Measurements from ENCODE around the gene KIF2C. TPM values are rescaled to one million over a fixed set of nuclear protein-coding genes. Genes with fewer than 3 reads are reported as not detected.

The KIF2C gene
- total RNA-seq, 1 donor from 2014 or later = 3.2 TPM

GRCh38 chr1:44707959-44708831 lies 31.4 kb upstream of the KIF2C start:
- H3K4me2 ChIP-seq (ENCODE audit: low read length) = no peak overlapping the region
- Mint-ChIP-seq H3K4me3 (ENCODE audit: unreplicated experiment) (no peak overlapping the region), H3K36me3 (ENCODE audit: low read depth, unreplicated experiment) (peaks cover 2% of the 10 kb centered on the region), H3K9me3 (ENCODE audit: unreplicated experiment) (peaks cover 3% of the 10 kb centered on the region), H3K4me1 (ENCODE audit: low read depth, unreplicated experiment) (peaks cover 18% of the 10 kb centered on the region), H3K27me3 (ENCODE audit: low read depth, unreplicated experiment) (peaks cover 1% of the 10 kb centered on the region), H3K27ac (ENCODE audit: unreplicated experiment) (peak overlapping the region; percentile 93)
- H3K4me1 ChIP-seq (ENCODE audit: insufficient read depth, low read length) = peaks cover 12% of the 10 kb centered on the region
- H4K20me1 ChIP-seq (ENCODE audit: insufficient read depth, low read length) = no peaks in the 10 kb centered on the region
- peak; percentile 30 for DNase-seq (ENCODE audit: low read depth)
- H2AFZ ChIP-seq (ENCODE audit: low read depth, low read length) = no peak overlapping the region
- TF ChIP-seq CTCF (IDR thresholded peaks at IDR 0.05; ENCODE audit: insufficient read depth, low read depth, low read length) (peak; percentile 35), EZH2 (IDR thresholded peaks at IDR 0.05; ENCODE audit: insufficient read depth, low read length) (no peak)
- peak overlapping the region; percentile 44 for H3K9ac ChIP-seq (ENCODE audit: low read length)
- H3K36me3 ChIP-seq (ENCODE audit: insufficient read depth, low read length) = no peaks in the 10 kb centered on the region
- H3K27ac ChIP-seq (ENCODE audit: low read depth, low read length) = no peak overlapping the region
- H3K79me2 ChIP-seq (ENCODE audit: insufficient read depth, low read length) = no peaks in the 10 kb centered on the region
- H3K9me3 ChIP-seq (ENCODE audit: insufficient read depth, low read depth, low read length) = peaks cover 3% of the 10 kb centered on the region
- peak; percentile 59 for FAIRE-seq
- no peak overlapping the region for H3K4me3 ChIP-seq (ENCODE audit: insufficient read depth, low read depth, low read length)
- no peaks in the 10 kb centered on the region for H3K27me3 ChIP-seq (ENCODE audit: insufficient read depth, low read length)

GRCh38 chr1:44713321-44713781 lies 26.3 kb upstream of the KIF2C start:
- FAIRE-seq = no peak
- Histone ChIP-seq H4K20me1 (ENCODE audit: insufficient read depth, low read length) (no peaks in the 10 kb centered on the region), H3K4me3 (ENCODE audit: insufficient read depth, low read depth, low read length) (no peak overlapping the region), H3K9ac (ENCODE audit: low read length) (no peak overlapping the region), H2AFZ (ENCODE audit: low read depth, low read length) (no peak overlapping the region), H3K4me1 (ENCODE audit: insufficient read depth, low read length) (peaks cover 3% of the 10 kb centered on the region), H3K4me2 (ENCODE audit: low read length) (no peak overlapping the region), H3K27me3 (ENCODE audit: insufficient read depth, low read length) (peaks cover 4% of the 10 kb centered on the region), H3K36me3 (ENCODE audit: insufficient read depth, low read length) (no peaks in the 10 kb centered on the region), H3K79me2 (ENCODE audit: insufficient read depth, low read length) (no peaks in the 10 kb centered on the region), H3K9me3 (ENCODE audit: insufficient read depth, low read depth, low read length) (peaks cover 3% of the 10 kb centered on the region), H3K27ac (ENCODE audit: low read depth, low read length) (no peak overlapping the region)
- TF ChIP-seq EZH2 (IDR thresholded peaks at IDR 0.05; ENCODE audit: insufficient read depth, low read length) (no peak), CTCF (IDR thresholded peaks at IDR 0.05; ENCODE audit: insufficient read depth, low read depth, low read length) (no peak)
- no peak for DNase-seq (ENCODE audit: low read depth)
- peaks cover 3% of the 10 kb centered on the region for H3K9me3 Mint-ChIP-seq (ENCODE audit: unreplicated experiment)
- H3K27ac Mint-ChIP-seq (ENCODE audit: unreplicated experiment) = no peak overlapping the region
- no peak overlapping the region for H3K4me3 Mint-ChIP-seq (ENCODE audit: unreplicated experiment)
- peaks cover 2% of the 10 kb centered on the region for H3K36me3 Mint-ChIP-seq (ENCODE audit: low read depth, unreplicated experiment)
- H3K27me3 Mint-ChIP-seq (ENCODE audit: low read depth, unreplicated experiment) = no peaks in the 10 kb centered on the region
- H3K4me1 Mint-ChIP-seq (ENCODE audit: low read depth, unreplicated experiment) = peaks cover 9% of the 10 kb centered on the region

GRCh38 chr1:44714532-44714931 lies 25.1 kb upstream of the KIF2C start:
- peaks cover 2% of the 10 kb centered on the region for H3K4me1 Mint-ChIP-seq (ENCODE audit: low read depth, unreplicated experiment)
- FAIRE-seq = no peak

More at GRCh38 chr1:44714532-44714931, 25.1 kb upstream of the KIF2C start:
- Histone ChIP-seq H3K27me3 (ENCODE audit: insufficient read depth, low read length) (peaks cover 4% of the 10 kb centered on the region), H2AFZ (ENCODE audit: low read depth, low read length) (no peak overlapping the region), H3K9me3 (ENCODE audit: insufficient read depth, low read depth, low read length) (no peaks in the 10 kb centered on the region), H4K20me1 (ENCODE audit: insufficient read depth, low read length) (no peaks in the 10 kb centered on the region), H3K79me2 (ENCODE audit: insufficient read depth, low read length) (no peaks in the 10 kb centered on the region), H3K4me1 (ENCODE audit: insufficient read depth, low read length) (peaks cover 3% of the 10 kb centered on the region), H3K27ac (ENCODE audit: low read depth, low read length) (no peak overlapping the region), H3K4me3 (ENCODE audit: insufficient read depth, low read depth, low read length) (no peak overlapping the region), H3K9ac (ENCODE audit: low read length) (no peak overlapping the region), H3K36me3 (ENCODE audit: insufficient read depth, low read length) (no peaks in the 10 kb centered on the region), H3K4me2 (ENCODE audit: low read length) (no peak overlapping the region)
- Mint-ChIP-seq H3K9me3 (ENCODE audit: unreplicated experiment) (no peaks in the 10 kb centered on the region), H3K36me3 (ENCODE audit: low read depth, unreplicated experiment) (no peaks in the 10 kb centered on the region), H3K27ac (ENCODE audit: unreplicated experiment) (no peak overlapping the region), H3K27me3 (ENCODE audit: low read depth, unreplicated experiment) (no peaks in the 10 kb centered on the region), H3K4me3 (ENCODE audit: unreplicated experiment) (no peak overlapping the region)
- TF ChIP-seq EZH2 (IDR thresholded peaks at IDR 0.05; ENCODE audit: insufficient read depth, low read length) (no peak), CTCF (IDR thresholded peaks at IDR 0.05; ENCODE audit: insufficient read depth, low read depth, low read length) (no peak)
- DNase-seq (ENCODE audit: low read depth) = no peak

Data from astrocyte (in vitro differentiated cells and primary cell).